Lung (tissue), 12 donors: ENCODE measurements around the gene PRKCE. TPM values are rescaled to one million over a fixed set of nuclear protein-coding genes. Genes with fewer than 3 reads are reported as not detected.

Experiments
- ATAC-seq: fragments of 200-7000 bp; cut with Tn5 transposase; one replicate; pipeline ENCODE4 v1.9.1; 2020; ENCODE audit warnings: moderate number of reproducible peaks; ENCODE audit not compliant: insufficient read depth, low FRiP score
- DNase-seq, 3 donors: peaks; one replicate each; pipeline ENCODE4 v3.0.0-alpha.2; 2013 to 2017
- H3K27ac ChIP-seq, 2 donors: one replicate each; pipeline ENCODE4 v1.5.1; 2013; ENCODE audit warnings: mild to moderate bottlenecking in 2 of 2, moderate library complexity in 2 of 2, control low read depth in 1 of 2, inconsistent platforms in 1 of 2, low read depth in 1 of 2, low read length in 1 of 2
- H3K27me3 ChIP-seq, 3 donors: one replicate each; pipeline ENCODE4 v1.5.1; 2013; ENCODE audit warnings: low read length in 2 of 3; ENCODE audit not compliant: control insufficient read depth in 3 of 3, insufficient read depth in 3 of 3
- H3K36me3 ChIP-seq, 4 donors: one replicate each; pipeline ENCODE4 v1.5.1; 2013; ENCODE audit warnings: low read length in 4 of 4, mild to moderate bottlenecking in 1 of 4, moderate library complexity in 1 of 4; ENCODE audit not compliant: control insufficient read depth in 4 of 4, insufficient read depth in 4 of 4
- H3K4me1 ChIP-seq, 5 donors: one replicate each; pipeline ENCODE4 v1.5.1; 2013; ENCODE audit warnings: low read length in 5 of 5, mild to moderate bottlenecking in 2 of 5, moderate library complexity in 1 of 5; ENCODE audit not compliant: control insufficient read depth in 5 of 5, insufficient read depth in 5 of 5
- H3K4me3 ChIP-seq: one replicate; pipeline ENCODE4 v1.5.1; 2013; ENCODE audit warnings: mild to moderate bottlenecking, control low read depth, moderate library complexity
- H3K9ac ChIP-seq, 2 donors: one replicate each; pipeline ENCODE4 v1.5.1; 2013; ENCODE audit warnings: low read length in 2 of 2, control low read depth in 1 of 2; ENCODE audit not compliant: insufficient read depth in 1 of 2
- H3K9me3 ChIP-seq, 4 donors: one replicate each; pipeline ENCODE4 v1.5.1; 2013; ENCODE audit warnings: low read length in 3 of 4, mild to moderate bottlenecking in 1 of 4, moderate library complexity in 1 of 4; ENCODE audit not compliant: control insufficient read depth in 4 of 4, insufficient read depth in 3 of 4
- CTCF ChIP-seq: IDR thresholded peaks from 2 replicates; pipeline ENCODE4 v1.5.1; 2012; ENCODE audit warnings: mild to moderate bottlenecking; ENCODE audit errors: control extremely low read depth, extremely low read depth
- WGBS, 2 donors: extraction: QIAGEN DNeasy Blood & Tissue Kit; methylation state at CpG; one replicate each; pipeline ENCODE4 v1.1.7; 2013; 5-methylcytosine and 5-hydroxymethylcytosine counted together
- polyA plus RNA-seq, 2 donors: library from polyadenylated mRNA; stranded (reverse); fragments of 200-250 nt; gene quantifications; one replicate each; pipeline ENCODE4 v1.2.1, GENCODE V29; 2013
- total RNA-seq, 2 donors: library from RNA; depleted of rRNA in 1 of 2; stranded (reverse); fragments of >200 nt in 1 of 2; gene quantifications; one replicate each; pipeline ENCODE4 v1.2.1, GENCODE V29; 2014 to 2021
- donor health status: control.
- donor health status: control.
- donor health status: Bipolar disorder and iron deficiency.
- donor health status: healthy.
- donor health status: DM: yes; HTN: yes; CAD: no.

Gene PRKCE
- total and polyA plus RNA-seq, 4 donors, result 12.5 to 82.2 (median 32.1) TPM

DNA sequence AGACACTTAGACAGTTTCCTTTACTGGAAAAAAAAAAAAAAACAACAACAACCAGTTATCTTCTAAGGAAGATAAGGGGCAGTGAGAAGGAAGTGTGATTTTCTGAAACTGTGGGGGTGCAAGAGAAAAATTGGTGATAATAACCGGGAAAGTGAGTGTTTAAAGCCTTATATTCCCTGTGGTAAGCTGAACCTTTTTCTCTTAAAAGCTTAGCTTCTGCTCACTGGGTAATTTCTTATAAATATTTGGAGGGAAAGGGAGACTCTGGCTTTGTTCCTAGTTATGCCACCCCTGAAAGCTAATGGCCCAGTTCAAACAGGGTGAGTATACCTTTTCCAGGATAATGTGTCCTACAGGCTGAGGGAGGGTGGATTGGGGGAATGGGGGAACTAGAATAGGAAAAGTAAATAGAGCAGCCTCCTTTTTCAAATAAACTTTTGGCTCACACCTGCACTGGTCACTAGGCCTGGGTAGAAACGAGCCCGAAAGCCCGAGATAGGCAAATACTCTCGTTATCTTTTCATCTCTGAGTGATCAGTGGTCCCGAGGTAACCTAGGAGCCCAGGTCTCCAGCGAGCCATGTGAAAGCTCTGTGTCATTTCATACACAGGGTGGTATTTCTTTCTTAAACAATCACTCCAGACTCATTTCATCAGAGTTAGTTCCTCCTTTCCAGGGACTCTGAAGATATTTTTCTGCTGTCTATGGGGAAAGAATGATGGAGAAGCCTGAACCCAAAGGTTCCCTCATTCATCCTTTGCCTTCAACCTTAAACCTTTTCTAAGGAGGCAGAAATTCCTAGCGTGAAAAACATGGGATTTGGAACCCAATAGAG is 24.9 kb upstream of the PRKCE start:
- ATAC-seq (peak; percentile 19), DNase-seq (peak in 2 of 3 donors; percentile 15 to 19)
- H3K27ac ChIP-seq, result no peak overlapping the region
- TF ChIP-seq CTCF, result no peak
- H3K27me3 ChIP-seq, result peaks cover 0 to 2% (median 0%) of the 10 kb centered on the region in 3 donors
- H3K4me3 ChIP-seq, result no peak overlapping the region
- H3K36me3 ChIP-seq, result no peaks in the 10 kb centered on the region
- H3K9me3 ChIP-seq, result no peaks in the 10 kb centered on the region
- H3K4me1 ChIP-seq, result no peaks in the 10 kb centered on the region
- 65 to 73% methylated on average over 8 of the region's 8 CpGs for WGBS, 2 donors
- no peak overlapping the region for H3K9ac ChIP-seq

DNA sequence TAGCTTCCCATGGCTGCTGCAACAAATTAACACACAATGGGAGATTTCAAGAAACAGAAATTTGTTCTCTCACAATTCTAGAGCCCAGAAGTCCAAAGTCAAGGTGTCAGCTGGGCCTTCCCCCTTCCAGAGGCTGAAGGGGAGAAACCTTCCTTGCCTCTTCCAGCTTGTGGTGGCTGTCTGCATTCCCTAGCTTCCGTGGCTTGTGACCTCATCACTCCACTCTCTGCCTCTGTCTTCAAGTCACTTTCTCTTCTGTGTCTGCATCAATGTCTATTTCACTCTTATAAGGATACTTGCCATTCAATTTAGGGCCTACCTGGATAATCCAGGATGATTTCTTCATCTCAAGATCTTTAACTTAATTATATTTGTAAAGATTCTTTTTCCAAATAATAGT is 23.6 kb upstream of the PRKCE start:
- H3K36me3 ChIP-seq, result no peaks in the 10 kb centered on the region
- H3K27me3 ChIP-seq, result peaks cover 0 to 2% (median 0%) of the 10 kb centered on the region in 3 donors
- no peak overlapping the region for H3K4me3 ChIP-seq
- no peak overlapping the region for H3K27ac ChIP-seq
- DNase-seq (no peak), ATAC-seq (no peak)
- no peaks in the 10 kb centered on the region for H3K9me3 ChIP-seq
- no peaks in the 10 kb centered on the region for H3K4me1 ChIP-seq
- 81 to 90% methylated on average over 1 of the region's 1 CpG for WGBS, 2 donors
- TF ChIP-seq CTCF, result no peak
- no peak overlapping the region for H3K9ac ChIP-seq

DNA sequence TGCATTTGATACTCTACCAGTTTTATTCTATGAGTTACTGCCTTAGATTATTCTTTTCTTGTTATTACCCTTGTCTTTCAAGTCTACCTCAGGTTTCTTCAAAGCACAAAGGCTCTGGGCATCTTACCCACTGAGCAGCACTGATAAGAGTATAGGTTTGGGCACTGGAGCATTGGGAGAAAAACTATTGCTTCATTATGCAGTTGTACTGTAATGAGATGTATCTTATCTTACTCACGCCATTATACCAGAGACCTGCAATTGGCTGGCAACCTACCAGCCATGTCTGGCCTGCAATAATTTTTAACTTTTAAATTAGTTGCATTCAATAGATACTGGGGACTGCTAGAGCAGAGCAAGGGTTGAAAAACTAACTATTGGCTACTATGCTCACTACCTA is 21.5 kb upstream of the PRKCE start:
- no peak for TF ChIP-seq CTCF
- Histone ChIP-seq H3K9ac (no peak overlapping the region), H3K4me1 (no peaks in the 10 kb centered on the region)

More for the DNA sequence above, 21.5 kb upstream of the PRKCE start:
- no peak for ATAC-seq
- Histone ChIP-seq H3K27me3 (peaks cover 0 to 2% (median 0%) of the 10 kb centered on the region in 3 donors), H3K27ac (no peak overlapping the region), H3K4me3 (no peak overlapping the region), H3K36me3 (no peaks in the 10 kb centered on the region), H3K9me3 (no peaks in the 10 kb centered on the region)
- no peak for DNase-seq
- 95 to 96% methylated on average over 1 of the region's 1 CpG for WGBS, 2 donors
